GM12891 (cell line): ENCODE data around the gene NBEAL1.

Experiments used
- POLR2A ChIP-seq: IDR thresholded peaks from 2 replicates; pipeline ENCODE4 v1.6.1; 2011; ENCODE audit warnings: low read depth, low read length, control low read depth
- POLR2AphosphoS5 ChIP-seq: IDR thresholded peaks from 2 replicates; pipeline ENCODE4 v1.6.1; 2011; ENCODE audit warnings: low read depth, low read length, control low read depth
- TAF1 ChIP-seq: IDR thresholded peaks from 2 replicates; pipeline ENCODE4 v1.6.1; 2011; ENCODE audit warnings: low read depth, low read length, control low read depth

DNA sequence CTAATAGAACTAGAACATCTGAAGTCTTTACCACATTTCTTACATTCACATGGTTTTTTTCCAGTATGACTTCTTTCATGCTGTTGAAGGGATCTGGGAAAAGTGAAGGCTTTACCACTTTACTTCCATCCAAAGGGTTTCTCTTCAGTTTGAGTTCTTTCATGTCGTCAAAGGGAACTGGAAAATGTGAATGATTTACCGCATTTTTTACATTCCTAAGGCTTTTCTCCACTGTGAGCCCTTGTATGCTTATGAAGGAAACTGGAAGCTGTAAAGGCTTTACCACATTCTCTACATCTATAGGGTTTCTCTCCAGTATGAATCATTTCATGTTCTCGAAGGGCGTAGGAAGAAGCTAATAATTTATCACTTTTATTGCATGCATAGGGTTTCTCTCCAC, 46.7 kb downstream of the NBEAL1 start:
- TF ChIP-seq POLR2A (no peak), TAF1 (no peak), POLR2AphosphoS5 (no peak)
